ENCODE results near the gene MBNL1.

Gene MBNL1

DNA sequence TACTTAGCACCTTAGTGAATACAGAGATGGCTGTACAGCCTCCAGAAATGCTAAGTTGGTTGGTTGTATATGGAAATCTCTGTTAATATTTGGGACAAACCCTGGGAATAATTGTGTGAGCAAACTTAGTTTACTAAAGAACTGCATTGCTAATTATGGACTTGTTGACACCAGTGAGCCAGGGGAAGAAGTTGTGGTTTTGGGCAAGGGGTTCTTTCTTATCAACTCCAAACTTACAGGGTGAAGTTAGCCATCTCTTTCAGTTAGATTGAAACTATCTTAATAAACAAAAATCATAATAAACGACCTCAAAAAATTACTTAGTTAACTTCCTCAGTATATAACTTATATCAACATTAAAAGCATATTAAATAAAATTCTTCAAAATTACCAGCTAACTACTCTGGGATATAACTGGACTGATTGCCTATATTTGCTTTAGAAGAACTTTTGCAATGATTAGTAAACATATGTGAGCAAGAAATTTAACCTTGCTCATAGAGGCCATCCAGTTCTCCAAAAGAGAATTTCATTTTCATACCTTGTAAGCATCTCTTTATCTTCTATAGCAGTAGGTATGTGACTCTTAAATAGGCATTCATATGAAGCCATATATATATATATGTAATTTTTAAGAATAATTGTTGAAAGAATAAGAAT lies 24.7 kb downstream of the MBNL1 start:
- FAIRE-seq (no peak), DNase-seq (ENCODE audit: insufficient read length, low spot score) (no peak)

DNA sequence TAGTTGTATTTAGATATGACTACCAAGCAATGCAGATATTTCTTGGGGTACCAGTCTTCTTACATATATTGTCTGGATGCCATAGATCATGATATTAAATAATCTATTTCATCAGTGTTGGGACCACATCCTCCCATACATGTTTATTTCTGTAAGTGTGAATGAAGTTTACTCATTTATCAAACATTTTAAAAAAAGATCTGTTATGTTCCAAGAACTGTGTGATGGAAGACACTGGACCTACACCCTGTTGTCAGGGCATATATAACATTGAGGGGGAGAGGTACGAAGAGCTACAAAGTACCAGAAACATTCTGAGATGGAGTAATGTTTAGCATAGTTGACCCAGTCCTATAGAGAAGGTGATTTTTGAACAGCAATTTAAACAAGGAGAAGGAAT lies 26.6 kb downstream of the MBNL1 start:
- DNase-seq (ENCODE audit: insufficient read length, low spot score): no peak
- FAIRE-seq: no peak

DNA sequence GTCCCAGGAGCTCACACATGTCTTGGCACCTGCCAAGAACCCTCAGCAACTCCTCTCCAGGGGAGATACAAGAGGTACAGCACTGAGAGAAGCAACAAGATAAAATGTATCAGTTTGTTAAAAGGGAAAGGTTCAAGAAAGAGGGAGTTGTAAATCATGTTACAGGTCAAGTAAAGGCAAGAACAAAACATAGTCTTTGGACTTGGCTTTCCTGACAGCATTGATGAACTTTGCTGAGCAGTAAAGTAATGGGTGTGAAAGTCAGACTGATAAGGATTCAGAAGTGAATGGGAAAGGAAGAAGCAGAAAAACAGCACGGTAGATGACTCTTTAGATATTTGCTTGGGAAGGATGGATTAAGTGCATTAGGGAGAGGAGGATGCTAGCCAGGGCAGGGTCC lies 27.1 kb downstream of the MBNL1 start:
- no peak for FAIRE-seq

DNA sequence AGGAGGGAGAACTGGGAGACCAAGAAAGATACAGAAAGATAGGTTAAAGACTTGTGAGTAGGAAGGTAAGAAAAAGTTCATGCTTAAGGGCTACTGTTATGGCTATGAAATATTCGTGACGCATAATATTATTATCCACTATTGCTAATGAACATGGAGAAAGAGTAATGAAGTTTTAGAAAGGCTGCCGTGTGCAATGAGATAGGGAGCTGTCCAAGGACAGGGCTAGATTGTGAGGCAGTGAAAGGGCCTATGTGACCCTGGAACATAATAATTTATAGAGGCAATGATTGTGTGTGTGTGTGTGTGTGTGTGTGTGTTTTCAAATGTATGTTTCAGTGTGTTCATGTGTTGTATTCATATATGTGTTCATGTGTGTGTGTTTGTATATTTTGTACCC lies 27.7 kb downstream of the MBNL1 start:
- FAIRE-seq: no peak
- no peak for DNase-seq (ENCODE audit: insufficient read length, low spot score)

More for the DNA sequence above, 27.1 kb downstream of the MBNL1 start:
- DNase-seq (ENCODE audit: insufficient read length, low spot score): no peak

DNA sequence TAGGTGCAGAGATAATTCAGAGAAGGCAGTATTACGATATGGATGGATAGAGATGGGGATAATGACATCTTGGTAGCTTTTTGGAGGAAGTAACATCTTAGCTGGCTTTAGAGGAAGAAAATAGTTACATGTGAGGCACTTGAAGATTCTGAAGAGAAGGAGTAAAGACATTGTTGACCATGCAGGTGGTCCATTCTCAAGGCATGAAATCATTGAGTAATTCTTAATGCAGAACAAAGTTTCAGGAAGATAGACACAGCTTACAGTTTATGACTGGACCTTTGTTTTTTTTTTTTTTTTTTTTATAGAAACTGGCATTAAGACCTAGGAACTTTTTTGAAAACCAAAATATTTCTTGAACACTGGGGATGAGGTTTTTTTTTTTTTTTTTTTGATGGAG lies 28.2 kb downstream of the MBNL1 start:
- FAIRE-seq (no peak), DNase-seq (ENCODE audit: insufficient read length, low spot score) (no peak)

DNA sequence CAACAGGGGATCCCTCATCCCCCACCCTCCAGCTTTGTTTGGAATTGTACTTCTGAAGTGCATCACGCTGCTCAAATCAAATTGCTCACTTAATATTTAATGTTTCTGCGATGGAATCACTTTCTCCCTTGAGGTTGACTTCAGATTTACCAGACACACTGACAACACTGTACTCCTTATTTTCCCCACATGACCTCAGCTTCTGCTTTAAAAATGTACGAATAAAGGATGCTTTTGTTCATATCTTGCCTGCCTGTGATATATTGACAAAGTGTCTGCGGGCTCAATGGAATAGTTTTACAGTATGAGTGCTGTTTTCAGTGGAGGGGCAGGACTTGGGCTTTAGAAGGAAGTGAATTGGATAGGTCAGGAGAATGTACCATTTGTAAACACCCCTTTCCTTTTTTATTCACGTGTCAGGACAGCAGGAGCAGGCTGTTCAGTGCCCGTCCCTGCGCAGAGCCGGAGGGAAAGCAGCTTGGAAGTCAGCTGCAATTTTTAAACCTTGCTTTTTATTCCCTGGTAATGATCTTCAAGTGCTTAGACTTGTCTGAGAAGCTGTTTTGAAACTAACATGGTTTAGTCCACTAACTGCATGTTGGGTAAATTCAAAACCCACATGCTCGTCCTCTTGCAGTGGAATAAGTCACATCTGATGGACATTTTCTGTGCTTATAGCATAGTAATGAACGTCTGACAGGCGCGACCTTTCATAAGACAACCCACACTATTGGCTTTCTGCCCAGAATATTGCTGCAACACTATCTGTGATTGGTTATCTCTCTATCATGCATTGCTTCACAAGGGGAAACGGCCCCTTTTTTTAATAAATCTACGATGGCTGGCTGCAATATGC lies 29.9 kb downstream of the MBNL1 start:
- DNase-seq (ENCODE audit: insufficient read length, low spot score): no peak
- FAIRE-seq: peak; percentile 91

DNA sequence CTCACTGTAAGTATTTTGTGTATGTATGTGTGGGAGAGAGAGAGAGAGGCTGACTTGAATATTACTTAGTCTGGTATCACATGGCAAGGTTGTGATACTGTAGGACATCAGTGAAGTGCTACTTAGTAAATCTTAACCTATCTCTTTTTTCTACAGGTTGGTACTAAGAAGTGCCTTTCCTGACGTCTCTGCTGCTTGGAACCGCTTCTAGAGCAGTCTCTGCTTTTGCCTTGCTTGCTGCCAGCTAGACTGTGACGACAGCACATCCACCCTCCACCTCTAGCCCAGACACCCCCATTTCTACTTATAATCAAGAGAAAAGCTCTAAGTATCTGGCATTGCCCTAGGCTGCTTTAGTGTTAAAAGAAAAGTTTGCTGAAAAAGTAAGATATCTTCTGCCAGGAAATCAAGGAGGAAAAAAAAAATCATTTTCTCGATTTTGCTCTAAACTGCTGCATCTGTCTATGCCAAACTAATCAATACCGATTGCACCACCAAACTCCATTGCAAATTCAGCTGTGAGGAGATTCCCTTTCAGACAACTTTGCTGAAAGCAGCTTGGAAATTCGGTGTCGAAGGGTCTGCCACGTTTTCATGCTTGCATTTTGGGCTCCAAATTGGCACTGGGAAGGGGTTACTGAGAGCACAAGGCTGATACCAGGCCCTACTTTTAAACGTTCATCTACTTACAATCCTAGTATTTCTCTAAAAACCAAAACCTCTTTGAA lies 30.7 kb downstream of the MBNL1 start:
- FAIRE-seq (peak; percentile 54), DNase-seq (ENCODE audit: insufficient read length, low spot score) (no peak)

DNA sequence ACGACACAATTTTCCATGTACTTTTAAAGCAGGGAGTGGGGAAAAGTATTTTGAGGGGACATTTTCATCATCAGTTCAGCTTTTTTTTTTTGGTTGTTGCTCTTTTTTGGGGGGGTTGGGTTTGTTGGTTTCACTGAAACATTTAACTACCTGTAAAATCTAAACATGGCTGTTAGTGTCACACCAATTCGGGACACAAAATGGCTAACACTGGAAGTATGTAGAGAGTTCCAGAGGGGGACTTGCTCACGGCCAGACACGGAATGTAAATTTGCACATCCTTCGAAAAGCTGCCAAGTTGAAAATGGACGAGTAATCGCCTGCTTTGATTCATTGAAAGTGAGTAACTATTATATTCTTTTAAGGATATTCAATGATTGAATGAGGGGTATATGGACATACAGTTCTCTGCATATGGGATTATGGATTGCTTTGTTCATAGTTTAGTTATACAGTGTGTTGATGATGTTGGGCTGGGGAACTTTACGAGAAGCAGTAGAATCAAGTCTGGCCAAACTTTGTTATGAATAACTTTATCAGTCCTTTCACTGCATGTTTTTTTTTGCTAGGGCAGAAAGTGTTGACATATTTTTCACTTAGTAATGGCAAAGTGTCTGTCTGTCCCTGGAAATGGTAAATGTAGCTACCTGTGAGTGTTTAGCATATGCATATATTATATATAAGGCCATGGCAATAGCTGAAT lies 31.5 kb downstream of the MBNL1 start:
- DNase-seq (ENCODE audit: insufficient read length, low spot score) (no peak), FAIRE-seq (no peak)

DNA sequence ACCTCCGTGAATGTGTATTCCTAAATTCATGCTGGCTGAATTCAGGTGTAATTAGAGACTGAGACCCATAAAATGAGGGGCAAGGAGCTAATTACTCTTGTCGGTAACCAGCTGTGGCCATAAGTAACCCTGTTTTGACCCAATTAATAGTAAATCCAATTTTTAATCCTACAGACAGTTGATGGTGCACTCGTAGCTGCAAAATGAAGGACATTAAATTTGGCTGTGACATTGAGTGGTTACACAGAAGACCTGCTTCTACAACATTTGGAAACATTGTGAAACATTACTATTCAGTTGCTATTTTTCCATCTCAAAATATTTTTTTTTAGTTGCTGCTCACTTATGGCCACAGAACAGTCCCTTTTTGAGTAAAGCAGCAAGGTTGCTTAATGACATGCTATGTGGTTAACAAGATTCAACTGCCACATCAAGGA lies 33.0 kb downstream of the MBNL1 start:
- peak; percentile 72 for FAIRE-seq
- no peak for DNase-seq (ENCODE audit: insufficient read length, low spot score)

DNA sequence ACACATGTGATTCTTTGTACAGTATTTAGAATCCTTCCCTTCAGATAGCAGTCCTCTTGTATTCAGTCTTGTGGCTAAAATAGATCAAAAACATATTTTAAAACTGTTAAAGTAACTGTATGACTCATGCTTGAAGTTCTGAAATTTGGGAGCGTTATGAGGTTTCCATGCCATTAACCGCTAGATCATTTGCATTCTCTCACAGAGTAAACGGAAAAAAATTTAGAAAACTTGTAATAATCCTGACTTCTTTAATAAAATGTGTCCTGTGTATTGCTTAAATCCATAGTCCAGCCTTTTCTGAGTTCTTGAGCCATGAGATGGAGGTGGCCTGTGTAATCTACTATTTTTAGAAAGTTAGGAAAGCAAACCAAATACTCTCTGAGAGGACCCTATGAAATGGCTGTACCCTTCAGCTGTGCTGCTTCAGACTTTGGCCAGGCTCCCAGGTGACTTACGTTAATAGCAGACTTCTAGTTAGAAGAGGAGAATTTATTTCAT lies 33.8 kb downstream of the MBNL1 start:
- FAIRE-seq (peak; percentile 37), DNase-seq (ENCODE audit: insufficient read length, low spot score) (no peak)

DNA sequence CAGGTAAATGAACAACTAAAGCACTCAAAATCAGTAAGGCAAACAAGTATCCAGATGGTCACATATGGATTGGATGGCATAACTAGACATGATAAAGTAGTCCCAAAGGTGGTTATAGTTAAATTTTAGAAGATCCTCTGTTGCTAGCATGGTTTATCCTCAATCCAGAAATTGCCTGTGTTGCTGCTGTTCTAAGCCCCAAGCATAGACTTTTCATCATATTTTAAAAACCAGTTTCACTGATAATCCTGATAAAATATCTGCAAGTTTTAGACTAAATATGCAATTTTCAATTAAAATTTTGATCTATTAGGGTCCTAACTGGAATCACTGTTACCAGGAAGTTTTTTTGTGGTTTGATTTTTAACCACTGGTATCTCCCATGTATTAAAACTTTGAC lies 35.4 kb downstream of the MBNL1 start:
- FAIRE-seq (peak; percentile 40), DNase-seq (ENCODE audit: insufficient read length, low spot score) (no peak)

DNA sequence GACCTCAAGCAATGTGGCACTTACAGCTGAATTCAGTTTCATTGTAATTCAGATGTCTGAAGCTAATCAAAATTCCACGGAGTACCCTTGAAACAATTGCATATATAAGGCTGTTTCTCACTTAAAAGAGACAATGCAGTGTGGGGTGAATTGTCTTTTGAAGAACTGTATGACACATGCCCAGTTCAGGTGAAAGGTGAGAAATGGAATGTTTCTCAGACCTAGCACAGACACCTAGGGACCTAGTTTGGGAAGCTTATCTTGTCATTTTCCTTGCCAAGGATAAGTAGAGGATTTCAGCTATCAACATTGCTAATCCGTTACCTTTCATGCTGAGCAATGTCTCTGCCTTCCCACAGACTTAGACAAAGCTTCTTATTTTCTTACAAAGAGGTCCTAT lies 36.3 kb downstream of the MBNL1 start:
- no peak for DNase-seq (ENCODE audit: insufficient read length, low spot score)
- no peak for FAIRE-seq

DNA sequence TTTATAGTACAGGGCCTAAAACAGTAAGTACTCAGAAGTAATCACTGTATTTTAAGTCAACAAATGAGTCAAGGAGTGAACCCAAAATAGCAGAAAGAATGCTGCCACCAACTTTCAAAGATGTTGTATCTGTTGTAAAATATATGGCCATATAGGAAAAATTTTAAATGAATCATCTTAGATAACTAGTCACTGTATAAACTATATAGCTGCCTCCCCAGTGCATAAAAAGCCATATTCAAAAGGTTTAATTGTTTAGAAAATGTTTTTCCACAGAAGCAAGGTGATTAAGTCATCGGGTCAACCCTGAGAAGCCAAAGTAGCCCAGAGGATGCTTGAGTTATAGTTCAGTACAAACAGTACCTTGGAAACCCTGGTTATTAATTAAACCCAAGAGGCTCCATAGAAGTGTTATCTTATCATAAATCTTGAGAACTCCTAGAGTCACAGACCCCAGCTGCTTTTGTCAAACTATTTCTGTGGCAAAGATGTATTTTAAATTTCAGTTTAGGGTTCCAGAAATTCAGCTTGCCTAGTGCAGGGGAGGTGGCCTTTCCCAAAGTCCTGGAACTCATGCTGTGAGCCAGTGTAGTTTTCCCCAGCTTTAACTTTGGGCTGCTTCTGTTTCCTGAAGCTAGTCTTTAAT lies 39.2 kb downstream of the MBNL1 start:
- DNase-seq (ENCODE audit: insufficient read length, low spot score): no peak
- no peak for FAIRE-seq

DNA sequence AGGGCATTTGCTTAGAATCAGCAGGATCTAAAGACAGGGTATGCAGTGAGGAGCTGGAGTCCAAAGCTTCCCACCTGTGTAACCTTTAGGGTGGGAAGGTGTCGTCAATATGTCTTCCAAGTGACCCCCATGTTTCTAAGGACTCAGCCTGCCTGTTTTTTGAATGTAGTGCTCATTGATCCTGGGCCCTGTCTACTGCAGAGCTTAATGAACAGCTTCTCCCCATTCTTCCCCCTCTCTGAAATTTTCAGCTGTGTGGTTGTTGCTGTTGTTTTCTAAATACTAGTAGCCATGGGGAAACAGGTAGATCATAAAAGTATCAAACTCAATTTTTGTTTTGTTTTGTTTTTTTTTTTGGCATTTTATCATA lies 39.7 kb downstream of the MBNL1 start:
- FAIRE-seq: no peak
- no peak for DNase-seq (ENCODE audit: insufficient read length, low spot score)

DNA sequence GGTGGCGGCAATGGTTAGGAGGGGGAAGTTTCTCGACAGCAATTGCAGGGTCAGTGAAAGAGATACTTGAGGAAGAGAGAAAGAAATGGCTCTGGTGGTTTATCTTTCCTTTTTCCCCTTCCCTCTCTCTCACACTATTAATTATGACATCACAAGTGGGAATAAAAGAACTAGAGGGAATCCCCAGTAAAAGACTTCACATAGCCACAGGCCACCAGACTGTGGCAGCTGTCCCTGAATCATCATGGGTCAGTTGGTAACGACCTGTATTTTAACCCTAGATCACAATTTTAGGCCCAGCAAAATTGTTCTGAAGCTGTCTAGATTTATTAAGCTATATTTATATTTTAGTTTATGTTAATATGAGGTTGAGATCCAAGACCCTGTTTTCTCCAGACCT lies 40.3 kb downstream of the MBNL1 start:
- FAIRE-seq (no peak), DNase-seq (ENCODE audit: insufficient read length, low spot score) (no peak)

DNA sequence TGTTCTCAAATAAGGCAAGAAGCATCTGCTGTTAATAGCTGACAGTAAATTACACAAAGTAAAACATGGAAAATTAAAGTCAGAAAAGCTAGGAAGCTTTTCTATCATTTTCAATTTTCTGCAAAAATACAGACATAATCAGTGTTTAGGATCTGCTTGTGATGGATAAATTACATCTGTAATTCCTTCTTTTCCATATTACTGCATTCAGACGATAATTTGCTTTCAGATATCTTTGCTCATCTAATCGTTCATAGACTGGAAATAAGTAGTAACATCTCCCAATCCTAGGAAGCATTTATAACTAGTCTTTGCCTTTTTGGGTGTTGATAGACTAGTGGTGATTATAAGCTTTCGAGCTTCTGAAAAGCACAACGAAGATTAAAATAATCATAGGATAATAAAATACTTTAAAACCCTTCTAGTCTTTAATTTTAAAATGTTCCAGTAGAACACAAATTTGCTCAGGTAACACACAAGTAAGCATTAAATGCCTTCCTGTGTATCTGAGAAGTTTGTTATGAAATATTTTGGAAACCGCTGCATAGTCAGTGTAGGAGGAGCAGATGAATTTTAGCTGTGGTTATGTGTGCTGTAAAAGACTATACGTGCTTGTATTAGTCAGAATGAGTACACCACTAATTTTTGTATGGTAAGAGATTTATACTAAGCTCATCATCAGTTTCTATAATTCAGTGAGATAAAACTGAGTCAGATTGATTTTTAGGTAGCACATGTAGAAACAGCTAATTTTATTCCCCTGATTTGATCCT lies 41.0 kb downstream of the MBNL1 start:
- FAIRE-seq: no peak
- DNase-seq (ENCODE audit: insufficient read length, low spot score): no peak

DNA sequence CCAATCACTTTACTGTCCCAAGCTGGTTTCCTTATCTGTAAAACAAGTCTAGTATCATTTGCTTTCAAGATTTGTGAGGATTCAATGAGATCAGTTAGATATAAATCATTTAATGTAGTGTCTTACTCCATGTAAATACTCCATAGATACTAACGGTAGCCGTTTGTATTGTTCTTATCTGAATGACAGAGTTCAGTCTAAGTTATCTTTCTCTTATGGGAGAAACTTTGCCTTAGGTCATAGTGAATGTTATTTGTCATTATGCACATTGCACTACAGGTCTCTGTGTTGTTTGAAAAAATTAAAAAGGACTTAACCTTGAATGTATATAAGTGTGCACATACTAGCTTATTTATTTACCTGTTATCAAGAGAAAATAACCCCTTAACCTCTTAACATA lies 44.7 kb downstream of the MBNL1 start:
- FAIRE-seq (peak; percentile 91), DNase-seq (ENCODE audit: insufficient read length, low spot score) (no peak)

DNA sequence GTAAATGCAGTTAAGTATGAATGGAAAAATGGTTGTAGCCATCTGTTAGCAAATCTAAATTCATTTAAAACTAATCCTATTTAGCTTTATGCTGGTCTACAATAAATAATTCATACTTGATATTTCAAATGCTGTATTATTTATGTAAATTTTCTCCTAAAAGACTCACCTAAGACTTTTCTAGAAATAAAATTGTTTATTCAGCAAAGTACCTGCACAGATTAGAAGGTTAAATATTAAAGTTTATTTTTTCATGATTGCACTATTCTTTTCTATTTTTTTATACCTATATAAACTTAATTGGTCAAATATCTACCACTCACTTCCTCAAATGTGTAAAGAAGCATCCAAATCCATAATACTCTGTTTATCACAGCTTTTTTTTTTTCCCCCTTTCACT lies 45.2 kb downstream of the MBNL1 start:
- FAIRE-seq (no peak), DNase-seq (ENCODE audit: insufficient read length, low spot score) (no peak)

DNA sequence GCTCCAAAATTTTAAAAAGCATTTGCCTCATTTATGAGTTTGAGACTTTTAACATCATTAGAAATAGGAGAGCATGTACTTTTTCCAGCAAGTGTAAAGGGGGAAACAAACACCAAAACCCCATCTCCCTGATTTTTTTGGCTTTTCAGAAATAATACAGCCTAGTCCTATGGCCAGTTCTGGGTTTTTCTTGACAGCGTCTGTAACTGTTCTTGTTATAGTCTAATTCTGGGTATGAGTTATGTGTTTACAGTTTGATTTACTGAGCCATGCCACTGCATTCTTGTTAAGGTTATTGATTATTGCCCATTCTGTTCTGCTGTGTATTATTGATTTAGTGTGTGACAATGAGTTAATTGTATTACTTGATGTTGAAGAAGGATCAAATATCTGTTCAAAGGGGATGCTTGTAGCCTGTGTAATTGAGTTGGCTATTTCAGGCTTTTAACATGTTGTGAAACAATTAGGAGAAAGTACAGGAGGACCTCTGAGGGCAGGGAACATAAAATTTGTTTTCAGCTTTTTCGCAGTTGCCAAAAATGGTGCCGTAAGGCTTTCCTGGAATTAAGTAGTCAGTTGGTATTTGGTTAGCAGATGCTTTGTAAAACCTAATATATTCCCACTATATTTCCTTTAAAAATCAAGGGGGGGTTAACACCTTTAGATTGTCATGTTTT lies 46.1 kb downstream of the MBNL1 start:
- peak; percentile 73 for FAIRE-seq
- no peak for DNase-seq (ENCODE audit: insufficient read length, low spot score)

All from GM19239 (cell line).